ENCODE data around the gene NECTIN4. TPM values are rescaled to one million over a fixed set of nuclear protein-coding genes. Genes with fewer than 3 reads are reported as not detected.
A peak's percentile ranks its signal among the peaks of the same experiment; 100 is the strongest.

Gene NECTIN4
- total and polyA plus RNA-seq, 2 of the 13 experiments (the other 11 are each of a cell fraction or from before 2014, with no cell fraction given): 5.9 to 12.4 TPM

DNA sequence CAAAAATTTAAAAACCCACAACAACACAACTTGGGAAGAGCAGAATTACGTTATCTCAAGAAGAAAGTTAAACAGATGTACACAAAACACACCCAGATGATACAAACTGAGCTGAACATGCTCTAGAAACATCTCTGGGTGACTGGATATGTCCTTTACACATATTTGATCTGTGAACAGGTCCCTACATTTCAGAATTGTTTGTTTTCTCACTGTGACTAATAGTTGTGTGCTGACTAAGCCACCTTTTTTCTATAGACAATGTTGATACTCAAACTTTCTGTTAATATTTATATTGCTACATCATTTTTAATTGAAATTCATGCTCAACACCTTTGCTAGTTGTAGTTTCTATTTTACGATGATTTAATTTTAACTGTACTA lies 67.4 kb downstream of the NECTIN4 start:
- Histone ChIP-seq H3K9ac (ENCODE audit: insufficient read depth, low read depth, low read length) (peak overlapping the region; percentile 76), H3K9me3 (ENCODE audit: low read length) (no peaks in the 10 kb centered on the region), H2AFZ (ENCODE audit: low read length) (no peak overlapping the region), H3K4me1 (ENCODE audit: insufficient read depth, low read length) (peaks cover 45% of the 10 kb centered on the region), H3K4me2 (ENCODE audit: low read depth, low read length) (peak overlapping the region; percentile 77), H4K20me1 (ENCODE audit: insufficient read depth, low read length) (0 out of 2 replicates have a peak, but pooled peaks cover 3% of the 10 kb centered on the region), H3K36me3 (replicated peaks in 1 of 2; ENCODE audit: control insufficient read depth in 1 of 2, insufficient read depth in 2 of 2, low read length in 2 of 2) (no peaks in the 10 kb centered on the region), H3K79me2 (ENCODE audit: insufficient read depth, low read length) (peaks cover 30% of the 10 kb centered on the region), H3K27me3 (ENCODE audit: control insufficient read depth in 1 of 2, insufficient read depth in 2 of 2, low read length in 2 of 2) (no peaks in the 10 kb centered on the region; a peak in 1 of 5 replicates), H3K4me3 (replicated peaks in 1 of 3; ENCODE audit: insufficient read depth in 1 of 3, low read depth in 2 of 3, low read length in 3 of 3) (peak overlapping the region; percentile 64 to 87 (median 84)), H3K27ac (ENCODE audit: extremely low read length, insufficient read depth, low read length) (no peak overlapping the region)
- DNase-seq (ENCODE audit: low spot score) (peak; percentile 49), ATAC-seq (peak; percentile 16; the same call in 1 of the 3 replicates), FAIRE-seq (no peak)
- 39% methylated on average over 2 of the region's 2 CpGs for WGBS (ENCODE audit: low lambda C conversion rate)
- intact Hi-C loops (cut with micrococcal nuclease; ENCODE audit: unreplicated experiment): loop anchor here (1.0 kb wide), 2 partner anchors 9 kb away; no protein-coding TSS in a partner anchor
- ChIA-PET CTCF (ENCODE audit: low intra/inter-chr PET ratio, low total read pairs) (interaction anchor here (1.8 kb wide), 1 partner anchor 25 kb away, joined by 4 read pairs; no protein-coding TSS in a partner anchor), POLR2A (interaction anchor here (1.0 to 2.3 kb wide), 7 partner anchors 9 to 76 kb away, joined by 3 to 60 read pairs (median 9); partner anchors contain the start of genes KLHDC9 and USF1)
- no TSS peak for BruUV-seq (replicated peaks)
- in situ Hi-C loops (cut with HindIII; ENCODE audit: extremely low pct_ligation_motif_present, low pct_unique_long_range_greater_than_20kb): no loop called here
- TF ChIP-seq NAIF1 (CRISPR knock-in tag; IDR thresholded peaks at IDR 0.05; ENCODE audit: borderline replicate concordance) (0 out of 2 replicates have a peak, but pooled peaks have one; percentile 10), U2AF1 (optimal IDR thresholded peaks at IDR 0.05; ENCODE audit: low read depth, low read length) (no peak), ZNF274 (CRISPR knock-in tag; IDR thresholded peaks at IDR 0.05) (no peak), ZC3H13 (CRISPR knock-in tag; IDR thresholded peaks at IDR 0.05) (no peak), ETV6 (CRISPR knock-in tag; conservative IDR thresholded peaks at IDR 0.05) (no peak), MAFF (IDR thresholded peaks at IDR 0.05; ENCODE audit: low read depth, low read length) (0 out of 2 replicates have a peak, but pooled peaks have one; percentile 8), JUNB (CRISPR knock-in tag; IDR thresholded peaks at IDR 0.05; ENCODE audit: borderline replicate concordance) (no peak), ZNF512B (CRISPR knock-in tag; IDR thresholded peaks at IDR 0.05; ENCODE audit: borderline replicate concordance) (no peak), MAFK (conservative IDR thresholded peaks at IDR 0.05 in 1 of 2, IDR thresholded peaks at IDR 0.05 in 1 of 2; ENCODE audit: low read length in 2 of 2) (0 out of 4 replicates have a peak, but pooled peaks of 1 of the 2 experiments have one; percentile 5), NR0B2 (CRISPR knock-in tag; IDR thresholded peaks at IDR 0.05) (no peak), ZNF770 (CRISPR knock-in tag; IDR thresholded peaks at IDR 0.05) (peak; percentile 0; the same call in 1 of the 2 replicates), ZNF296 (CRISPR knock-in tag; conservative IDR thresholded peaks at IDR 0.05) (no peak), PREB (CRISPR knock-in tag; IDR thresholded peaks at IDR 0.05) (no peak), REXO4 (CRISPR knock-in tag; IDR thresholded peaks at IDR 0.05; ENCODE audit: borderline replicate concordance) (no peak)
- TF ChIP-seq, protein P1, sequence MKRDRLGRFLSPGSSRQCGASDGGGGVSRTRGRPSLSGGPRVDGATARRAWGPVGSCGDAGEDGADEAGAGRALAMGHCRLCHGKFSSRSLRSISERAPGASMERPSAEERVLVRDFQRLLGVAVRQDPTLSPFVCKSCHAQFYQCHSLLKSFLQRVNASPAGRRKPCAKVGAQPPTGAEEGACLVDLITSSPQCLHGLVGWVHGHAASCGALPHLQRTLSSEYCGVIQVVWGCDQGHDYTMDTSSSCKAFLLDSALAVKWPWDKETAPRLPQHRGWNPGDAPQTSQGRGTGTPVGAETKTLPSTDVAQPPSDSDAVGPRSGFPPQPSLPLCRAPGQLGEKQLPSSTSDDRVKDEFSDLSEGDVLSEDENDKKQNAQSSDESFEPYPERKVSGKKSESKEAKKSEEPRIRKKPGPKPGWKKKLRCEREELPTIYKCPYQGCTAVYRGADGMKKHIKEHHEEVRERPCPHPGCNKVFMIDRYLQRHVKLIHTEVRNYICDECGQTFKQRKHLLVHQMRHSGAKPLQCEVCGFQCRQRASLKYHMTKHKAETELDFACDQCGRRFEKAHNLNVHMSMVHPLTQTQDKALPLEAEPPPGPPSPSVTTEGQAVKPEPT (CRISPR knock-in tag; IDR thresholded peaks at IDR 0.05; ENCODE audit: low read depth): no peak

All from HepG2 (cell line).